ENCODE results near the gene ARPC4.

ARPC4 gene

DNA sequence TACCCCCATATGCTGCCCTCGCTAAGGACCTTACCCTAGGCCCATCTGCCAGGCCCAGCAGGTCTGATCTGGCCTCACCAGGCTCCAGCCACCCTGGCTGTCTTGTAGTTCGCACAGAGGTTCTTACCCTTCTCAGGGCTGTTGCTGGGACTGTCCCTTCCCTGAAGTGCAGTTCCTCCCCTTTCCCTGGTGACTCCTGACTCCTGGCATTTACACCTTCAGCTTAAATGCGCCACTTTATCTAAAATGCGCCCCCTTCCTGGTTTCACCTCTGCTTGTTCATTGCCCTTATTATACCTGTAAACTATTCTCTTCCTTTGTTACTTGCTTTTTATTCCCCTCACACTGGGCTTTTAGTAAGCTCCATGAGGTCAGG, 16.3 kb downstream of the ARPC4 start:
- no peak for TF ChIP-seq CTCF (conservative IDR thresholded peaks at IDR 0.05; ENCODE audit: low read depth, low read length)

DNA sequence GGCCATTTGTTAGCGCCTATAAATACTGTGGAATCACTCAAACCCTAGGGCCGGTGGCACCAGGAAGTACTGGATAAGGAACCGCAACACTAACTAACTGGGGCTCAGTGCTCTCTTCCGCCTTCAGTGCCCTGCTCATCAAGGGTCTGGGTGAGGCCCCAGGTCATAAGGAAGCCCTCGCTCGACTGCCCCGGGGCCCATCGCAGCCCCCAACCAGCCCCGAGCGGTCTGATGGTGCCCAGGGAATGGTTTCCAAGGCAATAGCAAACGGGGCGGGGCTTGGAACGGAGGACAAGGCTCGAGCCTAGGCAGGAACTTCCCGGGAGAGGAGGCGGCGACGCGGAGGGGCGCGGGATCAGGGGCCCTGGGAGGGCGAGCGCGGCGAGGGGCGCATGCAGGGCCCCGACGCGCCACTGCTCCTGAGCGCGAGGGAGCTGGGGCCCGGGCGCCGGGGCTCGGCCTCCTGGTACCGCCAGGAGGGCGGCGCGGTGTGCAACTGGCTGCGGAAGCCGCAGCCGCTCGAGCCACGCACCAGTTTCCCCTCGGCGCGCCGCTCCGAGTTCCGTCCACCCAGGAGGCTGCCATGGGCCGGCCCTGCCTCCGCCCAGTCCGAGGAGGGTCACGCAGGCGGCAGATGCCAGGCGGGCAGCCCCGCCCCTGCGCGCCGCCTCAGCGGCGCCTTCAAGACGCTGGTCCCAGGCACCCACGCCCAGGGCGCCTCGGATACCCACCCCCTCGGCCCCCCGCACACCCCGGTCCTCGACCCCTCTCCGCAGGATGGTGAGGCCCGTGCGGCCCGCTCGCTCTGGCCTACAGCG, 16.9 kb downstream of the ARPC4 start, which contains the start of gene TTLL3:
TSS of gene TTLL3 (plus strand) at position 648 of the 818 bp plus-strand sequence. CDS start 400 bp downstream, outside the sequence.
- peak within 1 kb of the TSS; percentile 64 for H3K4me3 ChIP-seq (ENCODE audit: low read depth, low read length)
- peak; percentile 65 for DNase-seq (ENCODE audit: low read depth)
- TF ChIP-seq CTCF (conservative IDR thresholded peaks at IDR 0.05; ENCODE audit: low read depth, low read length): no peak

More for the DNA sequence above, 16.3 kb downstream of the ARPC4 start:
- no peak for DNase-seq (ENCODE audit: low read depth)
- H3K4me3 ChIP-seq (ENCODE audit: low read depth, low read length): peak overlapping the region; percentile 64

GRCh38 chr3:9810433-9810770, 17.5 kb downstream of the ARPC4 start:
- DNase-seq (ENCODE audit: low read depth): no peak
- TF ChIP-seq CTCF (conservative IDR thresholded peaks at IDR 0.05; ENCODE audit: low read depth, low read length): no peak
- H3K4me3 ChIP-seq (ENCODE audit: low read depth, low read length): peak overlapping the region; percentile 64

GRCh38 chr3:9810846-9811245, 18.0 kb downstream of the ARPC4 start:
- H3K4me3 ChIP-seq (ENCODE audit: low read depth, low read length): peak overlapping the region; percentile 64
- no peak for TF ChIP-seq CTCF (conservative IDR thresholded peaks at IDR 0.05; ENCODE audit: low read depth, low read length)
- DNase-seq (ENCODE audit: low read depth): no peak

GRCh38 chr3:9812870-9813483, 20.1 kb downstream of the ARPC4 start:
- DNase-seq (ENCODE audit: low read depth): no peak
- no peak overlapping the region for H3K4me3 ChIP-seq (ENCODE audit: low read depth, low read length)
- TF ChIP-seq CTCF (conservative IDR thresholded peaks at IDR 0.05; ENCODE audit: low read depth, low read length): no peak

DNA sequence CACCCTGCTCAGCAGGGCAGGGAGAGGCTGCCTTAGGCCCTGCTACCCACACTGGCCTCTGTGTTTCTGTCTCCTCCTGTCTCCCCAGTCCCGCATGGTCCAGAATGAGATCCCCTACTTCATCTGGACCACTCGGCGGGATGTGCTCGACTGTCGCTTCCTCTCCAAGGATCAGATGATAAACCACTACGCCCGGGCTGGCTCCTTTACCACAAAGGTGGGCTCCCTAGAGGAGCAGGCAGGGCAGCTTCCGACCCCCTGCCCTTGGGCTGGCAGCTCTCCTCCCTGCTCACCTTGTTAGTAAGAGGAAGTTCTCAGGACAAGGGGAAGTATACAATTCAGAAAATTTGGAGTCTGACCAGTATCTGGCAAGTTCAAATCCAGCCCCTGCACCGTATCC, 23.1 kb downstream of the ARPC4 start:
- TF ChIP-seq CTCF (conservative IDR thresholded peaks at IDR 0.05; ENCODE audit: low read depth, low read length): no peak
- H3K4me3 ChIP-seq (ENCODE audit: low read depth, low read length): no peak overlapping the region
- DNase-seq (ENCODE audit: low read depth): no peak

Measured in choroid plexus epithelial cell (primary cell).